Gastrocnemius medialis (tissue), 4 donors: Measurements from ENCODE around the gene RDH13. TPM values are rescaled to one million over a fixed set of nuclear protein-coding genes. Genes with fewer than 3 reads are reported as not detected.
A peak's percentile ranks its signal among the peaks of the same experiment; 100 is the strongest.

ENCODE experiments used
- ATAC-seq, 2 donors: fragments of 150-250 bp; one replicate each; pipeline ENCODE4 v1.9.1; 2016
- DNase-seq, 2 donors: peaks; one replicate each; pipeline ENCODE4 v3.0.0-alpha.2; 2019
- H3K27ac ChIP-seq, 4 donors: fragments of 200-600 bp; sonication (generic); 1 replicate in 1 of 4; 2 replicates in 3 of 4; pipeline ENCODE4 v1.5.1; 2016 to 2018; ENCODE audit warnings: mild to moderate bottlenecking in 2 of 4, moderate library complexity in 1 of 4
- H3K27me3 ChIP-seq, 3 donors: fragments of 200-600 bp; sonication (generic) in 2 of 3; 1 replicate in 1 of 3; 2 replicates in 2 of 3; pipeline versions ENCODE4 v1.5.1 to v1.6.0; 2016 to 2019; ENCODE audit warnings: mild to moderate bottlenecking in 1 of 3, moderate library complexity in 1 of 3
- H3K36me3 ChIP-seq, 2 donors: fragments of 200-600 bp; sonication (generic) in 1 of 2; one replicate each; pipeline ENCODE4 v1.5.1; 2017 to 2018
- H3K4me1 ChIP-seq, 2 donors: fragments of 200-600 bp; sonication (generic) in 1 of 2; one replicate each; pipeline ENCODE4 v1.5.1; 2016 to 2017; ENCODE audit warnings: mild to moderate bottlenecking in 2 of 2
- H3K4me3 ChIP-seq, 4 donors: fragments of 200-600 bp; sonication (generic) in 3 of 4; 1 replicate in 1 of 4; 2 replicates in 3 of 4; pipeline ENCODE4 v1.5.1; 2016 to 2019; ENCODE audit warnings: mild to moderate bottlenecking in 2 of 4
- H3K9me3 ChIP-seq, 3 donors: fragments of 200-600 bp; sonication (generic) in 2 of 3; 1 replicate in 1 of 3; 2 replicates in 2 of 3; pipeline ENCODE4 v1.5.1; 2016 to 2019
- CTCF ChIP-seq, 5 experiments: fragments of 450-650 bp in 3 of 5; fragments of 200-600 bp in 2 of 5; sonication (generic) in 2 of 5; IDR thresholded peaks in 4 of 5; conservative IDR thresholded peaks in 1 of 5; 1 replicate in 4 of 5; 2 replicates in 1 of 5; pipeline ENCODE4 v1.5.1; 2016 to 2019; ENCODE audit warnings: antibody characterized with exemption in 5 of 5, mild to moderate bottlenecking in 3 of 5, moderate library complexity in 3 of 5
- POLR2A ChIP-seq, 2 donors: fragments of 450-650 bp; IDR thresholded peaks; one replicate each; pipeline ENCODE4 v1.6.1; 2017; ENCODE audit warnings: antibody characterized with exemption in 2 of 2, mild to moderate bottlenecking in 2 of 2, moderate library complexity in 2 of 2
- in situ Hi-C, 4 donors: fragments of 200-750 bp; cut with MboI; loops; one replicate each; pipeline versions ENCODE4 v1.15.0 to v1.8.0; 2017; ENCODE audit warnings: low sequenced_read_pairs in 4 of 4
- intact Hi-C: fragments of 100-400 bp; cut with DNase I; formaldehyde crosslinking; loops from one replicate; pipeline ENCODE4 v1.15.1; 2023; ENCODE audit warnings: low total_unique reads
- total RNA-seq, 4 donors: library from RNA; depleted of rRNA; stranded (reverse); fragments of >200 nt; gene quantifications; one replicate each; pipeline versions ENCODE4 v1.1.0 to v1.2.3, GENCODE V29; 2016

Gene RDH13
- total RNA-seq, 4 donors from 2014 or later: 5.2 to 10.5 (median 7.6) TPM

GRCh38 chr19:55106591-55106990, 43.6 kb upstream of the RDH13 start:
- Histone ChIP-seq H3K4me3 (no peak overlapping the region), H3K9me3 (no peaks in the 10 kb centered on the region), H3K36me3 (peaks cover 0 to 22% of the 10 kb centered on the region in 2 donors), H3K27ac (no peak overlapping the region), H3K27me3 (no peaks in the 10 kb centered on the region), H3K4me1 (no peaks in the 10 kb centered on the region)
- TF ChIP-seq POLR2A (IDR thresholded peaks at IDR 0.05) (no peak), CTCF (IDR thresholded peaks at IDR 0.05 in 4 of 5, conservative IDR thresholded peaks at IDR 0.05 in 1 of 5) (no peak)
- ATAC-seq: no peak
- intact Hi-C loops: no loop called here
- no peak for DNase-seq
- in situ Hi-C loops: loop anchor here in 1 of 4 donors (25.0 kb wide), 1 partner anchor 994 kb away; the partner anchor contains the start of genes NDUFA3, OSCAR, PRPF31 and TFPT

DNA sequence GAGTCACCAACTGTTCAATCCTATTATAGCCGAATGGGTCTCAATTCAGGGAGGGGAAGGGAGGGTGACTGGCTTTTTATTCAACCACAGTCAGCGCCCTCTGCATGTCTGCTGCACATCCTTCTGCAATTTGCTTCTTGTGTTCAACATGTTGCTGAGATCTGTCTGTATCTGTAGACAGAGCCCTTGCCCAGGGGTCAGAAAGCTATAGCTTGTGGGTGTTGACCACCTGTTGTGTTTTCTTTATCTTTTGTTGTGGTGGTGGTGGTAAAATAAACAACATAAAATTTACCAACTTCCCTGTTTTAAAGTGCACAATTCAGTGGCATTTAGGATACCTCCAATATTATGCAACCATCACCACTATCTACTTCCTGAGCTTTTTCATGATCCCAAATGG, 42.3 kb upstream of the RDH13 start:
- Histone ChIP-seq H3K36me3 (peaks cover 0 to 27% of the 10 kb centered on the region in 2 donors), H3K4me1 (no peaks in the 10 kb centered on the region), H3K27me3 (no peaks in the 10 kb centered on the region)

DNA sequence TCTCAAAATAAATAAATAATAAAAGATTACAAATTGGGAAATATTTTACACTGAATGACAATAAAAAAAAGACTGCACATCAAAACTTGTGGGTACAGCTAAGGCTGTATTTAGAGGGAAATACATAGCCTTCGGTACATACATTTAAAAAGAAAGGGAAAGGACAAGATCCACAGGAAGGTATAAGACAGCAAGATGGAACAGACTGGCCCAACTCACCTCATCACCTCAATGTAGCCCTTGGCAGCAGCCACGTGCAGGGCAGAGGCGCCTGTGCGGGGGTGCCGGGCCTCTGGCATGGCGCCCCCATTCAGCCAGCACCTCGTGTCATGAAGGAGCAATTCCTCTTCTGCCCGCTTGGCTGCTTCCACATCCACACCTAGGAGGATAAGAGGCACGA, 40.2 kb upstream of the RDH13 start:
- in situ Hi-C loops (loop anchor here in 1 of 4 donors (25.0 kb wide), 1 partner anchor 991 kb away; the partner anchor contains the start of genes NDUFA3, OSCAR, PRPF31 and TFPT), intact Hi-C loops (no loop called here)
- Histone ChIP-seq H3K27me3 (no peaks in the 10 kb centered on the region), H3K36me3 (peaks cover 0 to 26% of the 10 kb centered on the region in 2 donors), H3K9me3 (no peaks in the 10 kb centered on the region), H3K4me3 (no peak overlapping the region), H3K4me1 (peaks cover 0 to 10% of the 10 kb centered on the region in 2 donors), H3K27ac (no peak overlapping the region)
- ATAC-seq (no peak), DNase-seq (no peak)
- TF ChIP-seq POLR2A (IDR thresholded peaks at IDR 0.05) (no peak), CTCF (IDR thresholded peaks at IDR 0.05 in 4 of 5, conservative IDR thresholded peaks at IDR 0.05 in 1 of 5) (no peak)

More for the DNA sequence above, 42.3 kb upstream of the RDH13 start:
- no peaks in the 10 kb centered on the region for H3K9me3 ChIP-seq
- no peak for TF ChIP-seq POLR2A (IDR thresholded peaks at IDR 0.05)
- TF ChIP-seq CTCF (IDR thresholded peaks at IDR 0.05 in 4 of 5, conservative IDR thresholded peaks at IDR 0.05 in 1 of 5): no peak
- DNase-seq: no peak
- H3K4me3 ChIP-seq: no peak overlapping the region
- H3K27ac ChIP-seq: no peak overlapping the region
- no peak for ATAC-seq
- intact Hi-C loops (no loop called here), in situ Hi-C loops (loop anchor here in 1 of 4 donors (25.0 kb wide), 1 partner anchor 993 kb away; the partner anchor contains the start of genes NDUFA3, OSCAR, PRPF31 and TFPT)

GRCh38 chr19:55101261-55101660, 38.3 kb upstream of the RDH13 start:
- Histone ChIP-seq H3K4me1 (peaks cover 0 to 10% of the 10 kb centered on the region in 2 donors), H3K27me3 (no peaks in the 10 kb centered on the region), H3K9me3 (no peaks in the 10 kb centered on the region), H3K36me3 (peaks cover 0 to 26% of the 10 kb centered on the region in 2 donors), H3K27ac (peak overlapping the region in 1 of 4 donors; percentile 44), H3K4me3 (no peak overlapping the region)
- in situ Hi-C loops (loop anchor here in 1 of 4 donors (25.0 kb wide), 1 partner anchor 989 kb away; the partner anchor contains the start of genes NDUFA3, OSCAR, PRPF31 and TFPT), intact Hi-C loops (no loop called here)
- ATAC-seq (no peak), DNase-seq (no peak)
- TF ChIP-seq POLR2A (IDR thresholded peaks at IDR 0.05) (no peak), CTCF (IDR thresholded peaks at IDR 0.05 in 4 of 5, conservative IDR thresholded peaks at IDR 0.05 in 1 of 5) (no peak)
